Measurements from ENCODE around the gene PSMG1. TPM values are rescaled to one million over a fixed set of nuclear protein-coding genes. Genes with fewer than 3 reads are reported as not detected.

Gene PSMG1
- total and polyA plus RNA-seq, 10 of the 15 experiments (the other 5 are each of a cell fraction or from before 2014, with no cell fraction given): 21.3 to 248 (median 121) TPM

DNA sequence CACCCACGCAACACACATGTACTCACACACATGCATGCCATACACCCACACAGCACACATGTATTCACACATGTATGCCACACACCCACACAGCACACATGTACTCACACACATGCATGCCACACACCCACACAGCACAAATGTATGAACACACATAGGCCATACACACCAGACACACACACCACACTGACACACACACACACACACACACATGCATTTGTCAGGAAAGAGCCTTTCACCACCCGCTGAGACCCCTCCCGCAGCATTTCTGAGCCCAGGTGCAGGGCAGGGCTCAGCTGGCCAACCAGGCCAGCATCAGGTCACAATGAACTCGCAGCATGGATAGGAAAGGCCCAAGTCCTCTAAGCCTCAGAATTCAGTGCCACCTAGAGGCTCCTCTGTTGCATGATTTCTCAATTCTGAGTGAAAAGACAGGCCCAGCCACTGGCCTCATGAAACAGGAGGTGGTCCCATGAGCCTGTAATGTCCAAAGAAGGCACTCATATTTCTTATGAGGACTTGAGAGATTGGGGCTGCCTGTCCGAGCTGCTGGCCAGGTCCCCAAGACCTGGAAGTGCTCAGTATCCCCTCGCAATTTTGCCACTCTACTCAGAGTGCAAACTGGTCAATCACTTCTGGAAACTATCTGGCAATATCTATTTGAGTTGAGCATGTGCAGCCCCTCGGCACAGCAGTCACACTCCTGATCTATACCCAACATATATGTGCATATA is 57.3 kb downstream of the PSMG1 start:
- Histone ChIP-seq H3K79me2 (ENCODE audit: control insufficient read depth, insufficient read depth, low read length) (no peaks in the 10 kb centered on the region), H3K36me3 (ENCODE audit: control insufficient read depth in 2 of 2, insufficient read depth in 2 of 2, low read length in 1 of 2) (no peaks in the 10 kb centered on the region), H2AFZ (ENCODE audit: control insufficient read depth, low read depth, low read length) (no peak overlapping the region), H3K27me3 (replicated peaks in 1 of 2; ENCODE audit: control insufficient read depth in 2 of 2, insufficient read depth in 2 of 2, low read length in 1 of 2) (no peaks in the 10 kb centered on the region), H3K9me3 (replicated peaks; ENCODE audit: control insufficient read depth, insufficient read depth, low read length) (no peaks in the 10 kb centered on the region), H3K4me1 (ENCODE audit: control insufficient read depth, insufficient read depth, low read length) (no peaks in the 10 kb centered on the region), H3K4me3 (no peak overlapping the region), H3K4me2 (ENCODE audit: control insufficient read depth, insufficient read depth) (no peak overlapping the region), H4K20me1 (ENCODE audit: control insufficient read depth, insufficient read depth) (no peaks in the 10 kb centered on the region), H3K27ac (ENCODE audit: control insufficient read depth, insufficient read depth) (no peak overlapping the region), H3K9ac (ENCODE audit: control insufficient read depth, insufficient read depth, low read length) (no peak overlapping the region)
- intact Hi-C loops (cut with micrococcal nuclease; ENCODE audit: unreplicated experiment): loop anchor here (1.0 kb wide), 1 partner anchor 392 kb away; no protein-coding TSS in a partner anchor
- BruUV-seq (replicated peaks): no TSS peak
- WGBS (ENCODE audit: insufficient coverage, insufficient replicate concordance, low lambda C conversion rate, missing lambda C conversion rate): 2% methylated on average over 7 of the region's 7 CpGs
- FAIRE-seq (peak; percentile 47), DNase-seq (ENCODE audit: low read depth, low spot score) (no peak), ATAC-seq (peak; percentile 81)
- in situ Hi-C loops (cut with MboI): loop anchor here (10.0 kb wide), 2 partner anchors 391 to 621 kb away; no protein-coding TSS in a partner anchor
- ChIA-PET RAD21 (ENCODE audit: unreplicated experiment) (no interaction called here), POLR2A (interaction anchor here (0.6 kb wide), 1 partner anchor 59 kb away, joined by 3 read pairs; no protein-coding TSS in a partner anchor), SMC1A (ENCODE audit: uncharacterized antibody, unreplicated experiment) (interaction anchor here (0.6 to 1.0 kb wide), 2 partner anchors 14 to 514 kb away, joined by 3 read pairs; no protein-coding TSS in a partner anchor), CTCF (interaction anchor here (0.6 to 1.2 kb wide), 4 partner anchors 12 to 391 kb away, joined by 3 to 4 read pairs (median 3); no protein-coding TSS in a partner anchor)
- TF ChIP-seq MTA2 (IDR thresholded peaks at IDR 0.05; ENCODE audit: low read depth) (no peak), PAX5 (IDR thresholded peaks at IDR 0.05; ENCODE audit: borderline replicate concordance, low read depth, low read length) (no peak), SMARCA5 (IDR thresholded peaks at IDR 0.05) (no peak), SMC3 (IDR thresholded peaks at IDR 0.05; ENCODE audit: borderline replicate concordance, low read length) (peak; percentile 33; the same call in 1 of the 2 replicates), MEF2A (IDR thresholded peaks at IDR 0.05; ENCODE audit: insufficient read depth, low read depth, low read length) (no peak), CBX3 (IDR thresholded peaks at IDR 0.05; ENCODE audit: borderline replicate concordance, low read depth) (no peak), ZNF384 (IDR thresholded peaks at IDR 0.05; ENCODE audit: borderline replicate concordance, low read depth, low read length) (no peak), RAD21 (IDR thresholded peaks at IDR 0.05; ENCODE audit: insufficient read depth, low read depth, low read length) (peak; percentile 58), NR2F1 (conservative IDR thresholded peaks at IDR 0.05) (no peak)
- TF ChIP-seq, protein P1, sequence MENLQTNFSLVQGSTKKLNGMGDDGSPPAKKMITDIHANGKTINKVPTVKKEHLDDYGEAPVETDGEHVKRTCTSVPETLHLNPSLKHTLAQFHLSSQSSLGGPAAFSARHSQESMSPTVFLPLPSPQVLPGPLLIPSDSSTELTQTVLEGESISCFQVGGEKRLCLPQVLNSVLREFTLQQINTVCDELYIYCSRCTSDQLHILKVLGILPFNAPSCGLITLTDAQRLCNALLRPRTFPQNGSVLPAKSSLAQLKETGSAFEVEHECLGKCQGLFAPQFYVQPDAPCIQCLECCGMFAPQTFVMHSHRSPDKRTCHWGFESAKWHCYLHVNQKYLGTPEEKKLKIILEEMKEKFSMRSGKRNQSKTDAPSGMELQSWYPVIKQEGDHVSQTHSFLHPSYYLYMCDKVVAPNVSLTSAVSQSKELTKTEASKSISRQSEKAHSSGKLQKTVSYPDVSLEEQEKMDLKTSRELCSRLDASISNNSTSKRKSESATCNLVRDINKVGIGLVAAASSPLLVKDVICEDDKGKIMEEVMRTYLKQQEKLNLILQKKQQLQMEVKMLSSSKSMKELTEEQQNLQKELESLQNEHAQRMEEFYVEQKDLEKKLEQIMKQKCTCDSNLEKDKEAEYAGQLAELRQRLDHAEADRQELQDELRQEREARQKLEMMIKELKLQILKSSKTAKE (IDR thresholded peaks at IDR 0.05; ENCODE audit: low read depth, poor library complexity, severe bottlenecking): no peak
- TF ChIP-seq, protein P2, sequence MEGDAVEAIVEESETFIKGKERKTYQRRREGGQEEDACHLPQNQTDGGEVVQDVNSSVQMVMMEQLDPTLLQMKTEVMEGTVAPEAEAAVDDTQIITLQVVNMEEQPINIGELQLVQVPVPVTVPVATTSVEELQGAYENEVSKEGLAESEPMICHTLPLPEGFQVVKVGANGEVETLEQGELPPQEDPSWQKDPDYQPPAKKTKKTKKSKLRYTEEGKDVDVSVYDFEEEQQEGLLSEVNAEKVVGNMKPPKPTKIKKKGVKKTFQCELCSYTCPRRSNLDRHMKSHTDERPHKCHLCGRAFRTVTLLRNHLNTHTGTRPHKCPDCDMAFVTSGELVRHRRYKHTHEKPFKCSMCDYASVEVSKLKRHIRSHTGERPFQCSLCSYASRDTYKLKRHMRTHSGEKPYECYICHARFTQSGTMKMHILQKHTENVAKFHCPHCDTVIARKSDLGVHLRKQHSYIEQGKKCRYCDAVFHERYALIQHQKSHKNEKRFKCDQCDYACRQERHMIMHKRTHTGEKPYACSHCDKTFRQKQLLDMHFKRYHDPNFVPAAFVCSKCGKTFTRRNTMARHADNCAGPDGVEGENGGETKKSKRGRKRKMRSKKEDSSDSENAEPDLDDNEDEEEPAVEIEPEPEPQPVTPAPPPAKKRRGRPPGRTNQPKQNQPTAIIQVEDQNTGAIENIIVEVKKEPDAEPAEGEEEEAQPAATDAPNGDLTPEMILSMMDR (IDR thresholded peaks at IDR 0.05 in 2 of 3, conservative IDR thresholded peaks at IDR 0.05 in 1 of 3; ENCODE audit: control insufficient read depth in 2 of 3, extremely low read depth in 1 of 3, insufficient read depth in 1 of 3, low read depth in 3 of 3, low read length in 3 of 3): peak; percentile 44 to 56 (median 53); a peak in 5 of 6 replicates

Measured in GM12878 (cell line).